Measurements from ENCODE around the gene PLEKHA6.
"Not testable (repeated sequence)": the region's sequence is repeated elsewhere in the genome, so short reads cannot be mapped to it uniquely, and the experiment has no call there.

The PLEKHA6 gene

GRCh38 chr1:204331847-204332487 is 27.8 kb downstream of the PLEKHA6 start:
- TF ChIP-seq CTCF (IDR thresholded peaks at IDR 0.05; ENCODE audit: poor library complexity, severe bottlenecking), result no peak
- Histone ChIP-seq H3K4me1 (ENCODE audit: insufficient read depth, poor library complexity, severe bottlenecking) (no peaks in the 10 kb centered on the region), H3K27me3 (ENCODE audit: insufficient read depth, poor library complexity, severe bottlenecking) (no peaks in the 10 kb centered on the region), H3K4me3 (ENCODE audit: severe bottlenecking) (no peak overlapping the region), H3K9me3 (ENCODE audit: severe bottlenecking) (no peaks in the 10 kb centered on the region), H3K36me3 (ENCODE audit: low read depth) (no peaks in the 10 kb centered on the region), H3K27ac (ENCODE audit: poor library complexity, severe bottlenecking) (no peak overlapping the region)
- ATAC-seq (ENCODE audit: low read depth) (no peak), DNase-seq (ENCODE audit: low spot score) (no peak)

GRCh38 chr1:204331275-204331674 is 28.5 kb downstream of the PLEKHA6 start:
- DNase-seq (ENCODE audit: low spot score) (no peak), ATAC-seq (ENCODE audit: low read depth) (no peak)
- Histone ChIP-seq H3K4me3 (ENCODE audit: severe bottlenecking) (no peak overlapping the region), H3K27ac (ENCODE audit: poor library complexity, severe bottlenecking) (no peak overlapping the region), H3K9me3 (ENCODE audit: severe bottlenecking) (no peaks in the 10 kb centered on the region), H3K27me3 (ENCODE audit: insufficient read depth, poor library complexity, severe bottlenecking) (no peaks in the 10 kb centered on the region), H3K36me3 (ENCODE audit: low read depth) (no peaks in the 10 kb centered on the region), H3K4me1 (ENCODE audit: insufficient read depth, poor library complexity, severe bottlenecking) (no peaks in the 10 kb centered on the region)
- TF ChIP-seq CTCF (IDR thresholded peaks at IDR 0.05; ENCODE audit: poor library complexity, severe bottlenecking), result no peak

DNA sequence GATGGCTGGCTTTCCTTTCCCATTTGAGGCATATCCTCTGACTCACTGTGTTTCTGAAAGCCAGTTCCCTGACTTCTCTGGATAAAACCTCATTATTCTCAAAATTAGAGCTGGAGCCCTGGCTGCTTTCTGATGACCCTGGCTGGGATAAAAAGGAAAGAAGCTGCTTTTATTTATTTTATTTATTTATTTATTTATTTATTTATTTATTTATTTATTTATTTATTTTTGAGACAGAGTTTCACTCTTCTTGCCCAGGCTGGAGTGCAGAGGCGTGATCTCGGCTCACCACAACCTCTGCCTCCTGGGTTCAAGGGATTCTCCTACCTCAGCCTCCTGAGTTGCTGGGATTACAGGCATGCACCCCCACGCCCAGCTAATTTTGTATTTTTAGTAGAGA is 31.9 kb downstream of the PLEKHA6 start:
- not testable (repeated sequence) for H3K4me1 ChIP-seq (ENCODE audit: insufficient read depth, poor library complexity, severe bottlenecking); H3K27ac ChIP-seq (ENCODE audit: poor library complexity, severe bottlenecking); H3K4me3 ChIP-seq (ENCODE audit: severe bottlenecking); H3K36me3 ChIP-seq (ENCODE audit: low read depth); DNase-seq (ENCODE audit: low spot score); ATAC-seq (ENCODE audit: low read depth); H3K27me3 ChIP-seq (ENCODE audit: insufficient read depth, poor library complexity, severe bottlenecking); H3K9me3 ChIP-seq (ENCODE audit: severe bottlenecking)

DNA sequence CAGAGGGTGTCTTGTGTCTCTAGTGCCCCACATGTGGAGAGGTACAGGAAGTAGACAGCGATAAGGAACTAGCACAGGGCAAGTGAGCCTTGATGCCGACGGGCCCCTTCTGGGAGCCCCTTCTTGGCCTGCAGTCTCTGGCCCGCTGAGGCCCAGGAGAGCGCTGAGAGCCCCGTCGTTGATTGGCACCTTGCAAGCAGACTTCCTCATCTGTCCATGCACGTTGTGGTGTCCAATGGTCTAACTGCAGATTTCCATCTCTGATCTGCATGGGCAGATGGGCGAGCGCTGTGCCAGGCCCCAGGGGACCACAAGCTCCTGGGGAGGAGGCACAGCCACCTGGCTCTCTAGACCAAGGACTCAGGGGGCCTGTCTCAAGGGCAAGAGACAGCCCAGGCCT is 32.4 kb downstream of the PLEKHA6 start:
- H3K4me3 ChIP-seq (ENCODE audit: severe bottlenecking), result no peak overlapping the region
- H3K9me3 ChIP-seq (ENCODE audit: severe bottlenecking), result no peaks in the 10 kb centered on the region
- no peak for DNase-seq (ENCODE audit: low spot score)
- no peak for ATAC-seq (ENCODE audit: low read depth)
- no peaks in the 10 kb centered on the region for H3K36me3 ChIP-seq (ENCODE audit: low read depth)
- no peak for TF ChIP-seq CTCF (IDR thresholded peaks at IDR 0.05; ENCODE audit: poor library complexity, severe bottlenecking)
- H3K4me1 ChIP-seq (ENCODE audit: insufficient read depth, poor library complexity, severe bottlenecking), result peaks cover 7% of the 10 kb centered on the region
- H3K27me3 ChIP-seq (ENCODE audit: insufficient read depth, poor library complexity, severe bottlenecking), result no peaks in the 10 kb centered on the region
- no peak overlapping the region for H3K27ac ChIP-seq (ENCODE audit: poor library complexity, severe bottlenecking)

DNA sequence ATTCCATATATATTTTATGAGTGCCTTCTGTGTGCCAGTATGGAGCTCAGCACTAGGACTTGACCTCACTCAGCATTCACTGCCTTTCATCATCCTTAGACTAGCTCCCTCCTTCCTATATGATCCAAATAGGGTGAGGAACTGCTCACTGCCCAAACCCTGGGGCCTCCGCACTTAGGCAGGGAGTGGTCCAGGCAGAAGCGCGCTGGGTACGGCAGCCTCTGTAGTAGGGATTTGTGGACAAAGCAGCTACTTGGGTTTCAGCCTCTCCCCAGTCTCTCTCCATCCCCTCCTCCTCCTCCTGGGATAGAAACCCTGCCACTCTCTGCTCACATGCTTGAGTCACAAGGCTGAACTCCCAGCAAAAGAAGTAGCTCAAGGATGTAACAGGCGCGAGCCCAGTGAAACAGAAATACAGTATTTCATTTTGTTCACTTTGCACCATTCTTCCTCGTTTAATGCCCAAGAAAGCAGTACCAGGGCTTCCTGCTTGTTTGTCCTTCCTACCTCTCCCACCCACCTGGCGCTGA is 32.9 kb downstream of the PLEKHA6 start:
- no peak for TF ChIP-seq CTCF (IDR thresholded peaks at IDR 0.05; ENCODE audit: poor library complexity, severe bottlenecking)
- H3K36me3 ChIP-seq (ENCODE audit: low read depth), result no peaks in the 10 kb centered on the region
- DNase-seq (ENCODE audit: low spot score) (no peak), ATAC-seq (ENCODE audit: low read depth) (no peak)
- no peaks in the 10 kb centered on the region for H3K9me3 ChIP-seq (ENCODE audit: severe bottlenecking)
- no peak overlapping the region for H3K4me3 ChIP-seq (ENCODE audit: severe bottlenecking)
- peaks cover 7% of the 10 kb centered on the region for H3K4me1 ChIP-seq (ENCODE audit: insufficient read depth, poor library complexity, severe bottlenecking)
- H3K27me3 ChIP-seq (ENCODE audit: insufficient read depth, poor library complexity, severe bottlenecking), result no peaks in the 10 kb centered on the region
- no peak overlapping the region for H3K27ac ChIP-seq (ENCODE audit: poor library complexity, severe bottlenecking)
